Type B pancreatic cell (in vitro differentiated cells): ENCODE data around the gene NXNL1. TPM values are rescaled to one million over a fixed set of nuclear protein-coding genes. Genes with fewer than 3 reads are reported as not detected.

Source experiments
- DNase-seq: peaks from one replicate; pipeline ENCODE4 v3.0.0; 2021; ENCODE audit warnings: mixed read lengths; ENCODE audit not compliant: unreplicated experiment; ENCODE audit errors: extremely low spot score
- H3K27ac Mint-ChIP-seq: 2 replicates; pipeline ENCODE4 v1.8.0; 2021; ENCODE audit warnings: mild to moderate bottlenecking, mixed read lengths
- H3K27me3 Mint-ChIP-seq: 2 replicates; pipeline ENCODE4 v1.8.0; 2021; ENCODE audit warnings: mixed read lengths
- H3K36me3 Mint-ChIP-seq: 2 replicates; pipeline ENCODE4 v1.8.0; 2021; ENCODE audit warnings: mixed read lengths
- H3K4me1 Mint-ChIP-seq: one replicate; pipeline ENCODE4 v1.8.0; 2021; ENCODE audit warnings: mixed read lengths; ENCODE audit not compliant: unreplicated experiment
- H3K4me3 Mint-ChIP-seq: 2 replicates; pipeline ENCODE4 v1.8.0; 2021; ENCODE audit warnings: mild to moderate bottlenecking, mixed read lengths
- H3K9me3 Mint-ChIP-seq: 2 replicates; pipeline ENCODE4 v1.8.0; 2021; ENCODE audit warnings: mixed read lengths
- total RNA-seq: library from RNA; stranded (reverse); gene quantifications from 2 replicates; pipeline ENCODE4 v1.2.1, GENCODE V29; 2021; ENCODE audit warnings: low replicate concordance
- TF ChIP-seq, protein P1 (sequence below): fragments of 200-600 bp; sonication (generic); conservative IDR thresholded peaks from 2 replicates; pipeline ENCODE4 v1.5.0; 2021; ENCODE audit warnings: antibody characterized with exemption, mild to moderate bottlenecking

The NXNL1 gene
- total RNA-seq, 1 donor from 2014 or later: not detected

DNA sequence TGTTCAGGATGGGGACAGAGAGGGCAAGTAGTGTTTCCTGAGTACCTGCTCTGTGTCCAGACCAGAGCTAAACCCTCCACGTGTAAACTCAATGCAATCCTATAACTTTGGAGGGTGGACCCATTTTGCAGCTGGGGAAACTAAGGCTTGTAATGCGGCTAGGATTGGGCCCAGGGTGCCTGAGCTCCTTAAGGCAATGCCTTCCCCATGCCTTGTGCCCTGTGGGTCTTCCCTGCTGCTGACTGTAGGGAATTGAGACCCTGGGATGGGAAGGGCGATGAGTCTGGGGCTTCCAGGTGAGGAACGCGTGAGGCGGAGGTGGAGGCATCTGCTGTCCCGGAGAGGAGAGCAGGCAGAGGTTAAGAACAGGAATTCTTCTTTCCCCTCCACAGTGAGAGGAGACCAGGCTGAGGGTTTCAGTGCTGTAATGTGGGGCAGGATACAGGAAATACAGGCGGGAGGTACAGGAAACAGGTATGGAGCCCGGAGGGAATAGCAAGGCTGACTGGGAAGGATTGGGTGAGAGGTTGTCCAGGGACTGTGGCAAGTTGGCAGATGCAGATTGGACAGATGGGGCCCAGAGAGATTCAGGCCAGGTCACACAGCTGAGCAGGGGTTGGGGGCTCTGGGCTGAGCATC lies 28.8 kb upstream of the NXNL1 start:
- Mint-ChIP-seq H3K27ac (no peak overlapping the region), H3K9me3 (no peaks in the 10 kb centered on the region), H3K4me1 (peaks cover 16% of the 10 kb centered on the region), H3K27me3 (no peaks in the 10 kb centered on the region), H3K4me3 (no peak overlapping the region), H3K36me3 (no peaks in the 10 kb centered on the region)
- DNase-seq: no peak
- TF ChIP-seq, protein P1, sequence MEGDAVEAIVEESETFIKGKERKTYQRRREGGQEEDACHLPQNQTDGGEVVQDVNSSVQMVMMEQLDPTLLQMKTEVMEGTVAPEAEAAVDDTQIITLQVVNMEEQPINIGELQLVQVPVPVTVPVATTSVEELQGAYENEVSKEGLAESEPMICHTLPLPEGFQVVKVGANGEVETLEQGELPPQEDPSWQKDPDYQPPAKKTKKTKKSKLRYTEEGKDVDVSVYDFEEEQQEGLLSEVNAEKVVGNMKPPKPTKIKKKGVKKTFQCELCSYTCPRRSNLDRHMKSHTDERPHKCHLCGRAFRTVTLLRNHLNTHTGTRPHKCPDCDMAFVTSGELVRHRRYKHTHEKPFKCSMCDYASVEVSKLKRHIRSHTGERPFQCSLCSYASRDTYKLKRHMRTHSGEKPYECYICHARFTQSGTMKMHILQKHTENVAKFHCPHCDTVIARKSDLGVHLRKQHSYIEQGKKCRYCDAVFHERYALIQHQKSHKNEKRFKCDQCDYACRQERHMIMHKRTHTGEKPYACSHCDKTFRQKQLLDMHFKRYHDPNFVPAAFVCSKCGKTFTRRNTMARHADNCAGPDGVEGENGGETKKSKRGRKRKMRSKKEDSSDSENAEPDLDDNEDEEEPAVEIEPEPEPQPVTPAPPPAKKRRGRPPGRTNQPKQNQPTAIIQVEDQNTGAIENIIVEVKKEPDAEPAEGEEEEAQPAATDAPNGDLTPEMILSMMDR: no peak

DNA sequence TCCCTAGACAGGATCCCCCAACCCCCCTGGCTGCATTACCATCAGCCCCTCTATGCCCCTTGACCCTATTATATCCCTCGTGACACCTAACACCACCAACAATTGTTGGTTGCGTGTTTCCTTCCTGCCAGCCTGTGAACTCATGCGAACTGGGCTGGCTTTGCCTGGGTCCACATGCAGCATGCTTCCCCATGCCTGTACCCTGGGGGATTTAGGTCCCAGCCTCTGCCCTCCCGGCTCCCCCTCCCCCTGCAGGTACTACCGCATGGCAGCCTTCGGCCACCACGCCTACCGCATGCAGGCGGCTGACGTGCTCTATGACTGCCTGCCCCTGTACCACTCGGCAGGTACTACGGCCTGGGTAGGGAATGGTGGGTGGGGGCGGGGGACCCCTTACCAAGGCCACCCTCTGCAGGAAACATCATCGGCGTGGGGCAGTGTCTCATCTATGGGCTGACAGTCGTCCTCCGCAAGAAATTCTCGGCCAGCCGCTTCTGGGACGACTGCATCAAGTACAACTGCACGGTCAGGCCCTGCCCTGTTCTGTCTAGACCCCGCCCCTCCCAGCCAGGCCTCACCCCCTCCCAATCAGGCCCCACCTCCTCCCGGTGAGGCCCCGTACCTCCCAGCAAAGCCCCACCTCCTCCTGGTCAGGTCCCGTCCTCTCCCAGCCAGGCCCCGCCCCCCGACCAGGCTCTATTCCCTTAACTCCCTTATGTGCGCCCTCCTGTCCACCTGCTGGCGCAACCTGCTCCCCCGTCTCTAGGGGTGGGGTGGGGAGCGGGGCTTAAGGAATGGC lies 28.1 kb upstream of the NXNL1 start:
- H3K9me3 Mint-ChIP-seq: no peaks in the 10 kb centered on the region
- peak overlapping the region; percentile 61 for H3K27ac Mint-ChIP-seq
- no peaks in the 10 kb centered on the region for H3K36me3 Mint-ChIP-seq
- TF ChIP-seq, protein P1: peak; percentile 52
- DNase-seq: peak; percentile 84
- no peaks in the 10 kb centered on the region for H3K27me3 Mint-ChIP-seq
- H3K4me1 Mint-ChIP-seq: peaks cover 18% of the 10 kb centered on the region
- H3K4me3 Mint-ChIP-seq: peak overlapping the region; percentile 81

DNA sequence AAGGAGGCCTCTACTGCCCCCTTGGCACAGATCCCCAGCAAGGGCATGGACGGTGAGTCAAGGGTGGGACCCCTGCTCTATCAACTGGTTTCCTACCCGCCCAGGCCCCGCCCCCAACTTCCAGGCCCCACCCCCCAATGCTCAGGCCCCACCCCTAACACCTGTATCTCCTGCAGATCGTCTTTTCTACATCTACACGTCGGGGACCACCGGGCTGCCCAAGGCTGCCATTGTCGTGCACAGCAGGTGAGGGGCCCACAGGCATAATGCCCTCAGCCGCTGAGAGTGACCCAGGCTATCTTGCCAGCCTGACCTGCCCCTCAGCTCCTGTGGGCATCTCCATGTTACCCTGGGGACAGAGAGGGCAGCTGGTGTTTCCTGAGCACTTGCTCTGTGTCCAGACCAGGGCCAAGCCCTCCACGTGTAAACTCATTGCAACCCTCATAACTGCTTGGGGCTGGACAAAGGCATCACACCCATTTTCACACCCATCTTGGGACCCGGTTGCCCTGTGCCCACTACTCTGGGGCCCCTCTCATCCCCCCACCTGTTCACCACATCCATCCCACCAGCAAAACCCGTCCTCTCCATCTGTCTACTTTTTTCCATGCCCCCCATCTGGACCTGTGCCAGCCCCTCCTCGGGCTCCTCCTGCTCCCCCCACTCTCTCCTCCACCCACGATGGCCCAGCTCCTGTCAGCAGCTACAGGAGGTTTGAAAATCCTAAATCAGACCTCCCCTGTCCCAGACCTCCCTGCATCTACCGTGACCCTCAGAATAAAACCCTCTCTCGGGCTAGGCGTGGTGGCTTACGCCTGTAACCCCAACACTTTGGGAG lies 26.8 kb upstream of the NXNL1 start:
- H3K4me1 Mint-ChIP-seq: peaks cover 18% of the 10 kb centered on the region
- no peak overlapping the region for H3K4me3 Mint-ChIP-seq
- H3K27me3 Mint-ChIP-seq: no peaks in the 10 kb centered on the region
- no peaks in the 10 kb centered on the region for H3K9me3 Mint-ChIP-seq
- H3K36me3 Mint-ChIP-seq: no peaks in the 10 kb centered on the region
- no peak overlapping the region for H3K27ac Mint-ChIP-seq
- no peak for DNase-seq
- TF ChIP-seq, protein P1: no peak

DNA sequence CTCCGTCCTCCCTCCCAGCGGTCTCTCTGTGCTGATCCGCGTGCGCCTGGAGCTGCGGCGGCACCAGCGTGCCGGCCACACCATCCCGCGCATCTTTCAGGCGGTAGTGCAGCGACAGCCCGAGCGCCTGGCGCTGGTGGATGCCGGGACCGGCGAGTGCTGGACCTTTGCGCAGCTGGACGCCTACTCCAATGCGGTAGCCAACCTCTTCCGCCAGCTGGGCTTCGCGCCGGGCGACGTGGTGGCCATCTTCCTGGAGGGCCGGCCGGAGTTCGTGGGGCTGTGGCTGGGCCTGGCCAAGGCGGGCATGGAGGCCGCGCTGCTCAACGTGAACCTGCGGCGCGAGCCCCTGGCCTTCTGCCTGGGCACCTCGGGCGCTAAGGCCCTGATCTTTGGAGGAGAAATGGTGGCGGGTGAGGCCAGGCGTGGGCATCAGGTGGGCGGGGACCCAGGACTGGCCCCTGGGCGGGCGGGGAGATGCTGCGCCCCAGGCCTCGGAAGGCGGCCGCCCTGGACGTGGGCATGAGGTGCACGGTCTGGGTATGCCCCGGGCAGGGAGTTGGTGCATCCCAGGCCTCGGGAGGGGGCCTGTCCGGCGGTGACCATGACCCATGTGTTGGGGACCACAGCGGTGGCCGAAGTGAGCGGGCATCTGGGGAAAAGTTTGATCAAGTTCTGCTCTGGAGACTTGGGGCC lies 26.0 kb upstream of the NXNL1 start:
- no peak for DNase-seq
- no peaks in the 10 kb centered on the region for H3K36me3 Mint-ChIP-seq
- H3K27me3 Mint-ChIP-seq: no peaks in the 10 kb centered on the region
- no peak overlapping the region for H3K4me3 Mint-ChIP-seq
- H3K9me3 Mint-ChIP-seq: no peaks in the 10 kb centered on the region
- no peak overlapping the region for H3K27ac Mint-ChIP-seq
- TF ChIP-seq, protein P1: no peak
- peaks cover 18% of the 10 kb centered on the region for H3K4me1 Mint-ChIP-seq

GRCh38 chr19:17484520-17485185 lies 23.9 kb upstream of the NXNL1 start:
- Mint-ChIP-seq H3K9me3 (no peaks in the 10 kb centered on the region), H3K27me3 (no peaks in the 10 kb centered on the region), H3K4me1 (peaks cover 16% of the 10 kb centered on the region), H3K27ac (no peak overlapping the region), H3K4me3 (no peak overlapping the region), H3K36me3 (no peaks in the 10 kb centered on the region)
- TF ChIP-seq, protein P1: no peak
- DNase-seq: no peak
